HG03175 (cell line): ENCODE measurements around the gene LANCL2.

Source experiments
- ATAC-seq: cut with Tn5 transposase; IDR thresholded peaks from one replicate; pipeline ENCODE4 v1.9.1; 2021; ENCODE audit warnings: mild to moderate bottlenecking, moderate library complexity; ENCODE audit not compliant: unreplicated experiment

Gene LANCL2

GRCh38 chr7:55361560-55361959 lies 3.6 kb upstream of the LANCL2 start:
- ATAC-seq, result no peak

DNA sequence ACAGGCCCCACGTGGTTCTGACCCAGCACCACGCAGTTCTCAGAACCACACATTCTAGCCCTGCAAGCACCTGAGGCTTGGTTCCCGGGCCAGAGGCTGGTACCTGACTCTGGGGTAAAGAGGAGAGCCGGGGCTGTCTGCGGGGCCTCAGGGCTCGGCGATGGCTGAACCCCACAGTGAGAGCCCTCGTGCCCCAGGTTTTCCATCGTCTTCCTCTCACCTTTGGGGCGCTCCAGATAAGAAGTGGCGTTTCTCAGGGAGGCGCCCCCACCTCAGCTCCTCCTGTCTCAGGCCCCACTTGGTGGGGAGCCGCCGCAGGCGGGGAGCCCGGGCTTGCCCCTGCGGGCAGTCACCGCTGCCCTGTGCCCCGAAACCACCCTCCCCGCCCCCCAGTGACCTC lies 2.2 kb upstream of the LANCL2 start:
- ATAC-seq, result no peak

DNA sequence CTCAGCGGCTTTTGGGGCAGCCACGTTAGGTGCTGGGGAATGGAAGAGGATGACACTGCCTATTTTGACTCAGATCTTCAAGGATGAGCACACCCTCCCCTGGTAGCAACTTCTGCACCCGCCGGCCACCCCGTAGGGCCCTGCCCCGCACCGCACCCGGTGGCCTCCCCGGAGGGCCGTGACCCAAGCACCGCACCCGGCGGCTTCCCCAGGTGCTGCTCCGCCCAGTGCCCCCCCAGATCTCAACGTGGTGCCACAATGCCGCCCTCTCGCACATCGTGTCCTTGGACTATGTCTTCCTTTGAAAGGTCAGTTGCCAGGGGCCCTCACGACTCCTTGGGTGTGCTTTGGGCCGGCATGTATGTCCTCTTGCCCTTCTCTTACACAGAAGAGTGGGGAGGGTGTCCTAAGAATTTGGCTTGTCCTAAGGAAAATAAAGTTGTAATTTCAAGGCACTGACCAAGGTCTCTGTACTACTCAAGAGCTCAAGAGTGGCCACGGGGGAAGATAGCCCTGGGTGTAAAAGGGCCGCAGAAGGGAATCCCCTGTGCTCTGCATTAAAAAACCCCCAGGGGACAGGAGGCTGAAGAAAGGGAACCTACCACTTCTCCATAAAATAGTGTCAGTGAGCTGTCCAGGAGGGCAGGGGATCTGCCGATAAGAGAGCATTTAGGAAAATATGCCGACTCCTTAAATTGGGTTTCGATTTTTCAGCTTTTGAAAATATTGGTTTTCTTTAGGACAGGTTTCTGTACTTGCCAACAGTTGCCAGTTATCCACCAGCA lies 1.6 kb upstream of the LANCL2 start:
- ATAC-seq, result no peak

DNA sequence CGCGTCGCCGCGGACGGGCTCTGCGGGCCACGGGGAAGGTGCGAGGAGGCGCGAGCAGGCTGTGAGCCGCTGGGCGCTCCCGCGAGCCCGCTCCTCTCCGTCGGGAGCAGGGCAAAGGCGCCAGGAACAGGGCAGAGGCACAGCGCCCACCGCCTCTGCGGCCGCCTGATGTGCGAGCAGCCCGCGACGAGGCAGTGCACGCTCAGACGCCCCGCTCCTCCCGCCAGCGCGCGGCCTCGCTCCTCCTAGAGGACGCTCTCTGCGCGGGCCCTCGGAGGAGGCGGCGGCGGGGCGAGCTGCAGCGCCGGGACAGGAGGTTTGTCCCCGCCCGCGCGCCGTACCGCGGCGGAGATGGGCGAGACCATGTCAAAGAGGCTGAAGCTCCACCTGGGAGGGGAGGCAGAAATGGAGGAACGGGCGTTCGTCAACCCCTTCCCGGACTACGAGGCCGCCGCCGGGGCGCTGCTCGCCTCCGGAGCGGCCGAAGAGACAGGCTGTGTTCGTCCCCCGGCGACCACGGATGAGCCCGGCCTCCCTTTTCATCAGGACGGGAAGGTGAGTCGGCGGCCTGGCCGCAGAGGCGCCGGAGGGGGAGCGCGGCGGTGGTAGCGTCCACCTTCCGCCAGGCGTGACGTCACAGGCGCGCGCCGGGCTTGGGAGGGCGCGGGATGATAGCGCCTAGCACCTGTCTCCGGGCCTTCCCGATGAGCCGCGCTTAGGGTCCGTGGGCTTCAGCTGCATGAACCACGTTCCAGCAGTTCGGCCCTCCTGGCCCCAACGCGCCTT lies 731 bp downstream of the LANCL2 start:
- peak; percentile 81 for ATAC-seq

- ATAC-seq, result peak; percentile 17
These were observed 1.4 kb downstream of the LANCL2 start for GRCh38 chr7:55366461-55367070.

DNA sequence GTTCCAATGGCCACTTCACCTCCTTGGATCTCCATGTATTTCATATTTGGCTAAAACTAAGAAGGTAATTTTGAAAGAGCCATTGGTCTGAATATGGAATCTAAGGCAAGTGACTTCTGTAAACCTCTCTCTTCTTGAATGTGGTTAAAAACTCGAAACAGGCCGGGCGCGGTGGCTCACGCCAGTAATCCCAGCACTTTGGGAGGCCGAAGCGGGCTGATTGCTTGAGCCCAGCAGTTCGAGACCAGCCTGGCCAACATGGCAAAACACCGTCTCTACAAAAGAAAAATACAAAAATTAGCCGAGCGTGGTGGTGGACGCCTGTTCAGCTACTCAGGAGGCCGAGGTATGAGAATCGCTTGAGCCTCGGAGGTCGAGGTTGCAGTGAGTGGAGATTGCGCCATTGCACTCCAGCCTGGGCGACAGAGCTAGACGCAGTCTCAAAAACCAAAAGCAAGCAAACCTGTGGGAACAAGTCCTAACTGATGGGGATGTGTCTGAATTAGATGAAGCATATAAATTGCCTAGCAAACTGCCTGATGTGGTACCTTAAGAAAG lies 2.2 kb downstream of the LANCL2 start:
- ATAC-seq, result no peak

- no peak for ATAC-seq
These were observed 4.6 kb downstream of the LANCL2 start for GRCh38 chr7:55369427-55370400.

DNA sequence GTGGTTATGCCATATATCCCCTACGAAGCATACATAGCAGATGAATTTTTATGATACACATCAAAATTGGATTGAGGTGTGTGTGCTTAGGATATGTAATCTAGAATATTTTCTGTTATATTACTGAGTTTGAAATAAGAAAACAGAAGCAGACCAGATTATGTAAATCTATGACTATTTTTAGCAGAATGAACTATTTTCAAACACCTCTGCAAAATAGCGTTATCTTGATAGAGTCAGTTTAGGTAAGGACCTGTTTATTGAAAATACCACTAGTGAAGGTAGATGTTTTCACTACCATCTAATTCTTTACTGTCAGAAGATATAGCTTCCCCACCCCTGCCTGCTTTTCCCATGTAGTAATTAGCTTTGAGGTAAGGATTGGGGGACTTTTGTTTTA lies 9.1 kb downstream of the LANCL2 start:
- ATAC-seq, result no peak

GRCh38 chr7:55375237-55375636 lies 10.1 kb downstream of the LANCL2 start:
- ATAC-seq, result no peak

DNA sequence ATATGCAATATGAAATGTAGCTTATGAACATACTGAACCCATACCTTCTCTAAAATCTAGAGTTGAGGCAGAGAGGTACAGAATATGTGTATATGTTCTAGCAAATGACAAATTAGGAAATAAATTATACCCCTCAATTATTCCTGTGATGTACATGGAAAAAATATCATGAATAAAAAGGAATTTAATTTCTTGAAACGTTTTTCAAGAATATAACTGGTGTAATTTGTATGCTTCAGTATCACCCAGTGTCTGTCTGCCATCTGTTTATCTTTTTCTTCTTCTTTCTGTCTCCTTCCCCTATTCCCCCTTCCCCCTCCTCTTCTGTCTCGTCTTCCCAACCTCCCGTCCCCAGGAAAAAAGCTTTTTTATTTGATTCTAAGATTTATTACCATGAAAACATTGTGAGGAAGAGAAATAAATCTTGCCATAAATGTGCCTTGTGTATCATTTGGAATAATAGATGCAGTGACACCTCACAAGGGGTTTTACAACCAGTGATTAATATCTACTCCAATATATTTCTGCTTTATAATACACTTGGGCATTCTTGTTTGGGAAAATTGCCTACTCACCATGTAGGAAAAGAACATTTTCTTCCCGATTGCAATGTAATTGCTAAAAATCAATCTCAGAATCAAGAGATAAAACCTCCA lies 12.2 kb downstream of the LANCL2 start:
- ATAC-seq, result no peak

GRCh38 chr7:55379285-55379684 lies 14.1 kb downstream of the LANCL2 start:
- ATAC-seq, result no peak

DNA sequence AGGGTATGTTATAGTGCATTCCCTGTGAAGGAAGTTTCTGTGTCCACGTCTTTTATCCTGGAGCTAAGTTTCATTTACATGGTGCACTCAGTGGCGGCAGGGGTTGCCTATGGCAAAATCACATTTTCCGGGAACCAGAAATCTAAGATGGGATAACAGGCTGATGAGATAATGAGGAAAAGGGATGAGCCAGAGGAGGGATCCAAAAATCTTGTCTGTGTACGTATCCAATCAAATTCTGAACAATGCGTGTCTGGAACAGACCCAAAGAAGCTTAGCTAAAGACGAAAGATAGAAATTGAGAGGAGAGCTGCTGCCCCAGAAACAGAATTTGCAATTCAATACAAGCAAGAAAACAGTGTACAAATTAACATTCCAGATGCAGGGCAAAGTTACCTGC lies 16.1 kb downstream of the LANCL2 start:
- ATAC-seq, result no peak

DNA sequence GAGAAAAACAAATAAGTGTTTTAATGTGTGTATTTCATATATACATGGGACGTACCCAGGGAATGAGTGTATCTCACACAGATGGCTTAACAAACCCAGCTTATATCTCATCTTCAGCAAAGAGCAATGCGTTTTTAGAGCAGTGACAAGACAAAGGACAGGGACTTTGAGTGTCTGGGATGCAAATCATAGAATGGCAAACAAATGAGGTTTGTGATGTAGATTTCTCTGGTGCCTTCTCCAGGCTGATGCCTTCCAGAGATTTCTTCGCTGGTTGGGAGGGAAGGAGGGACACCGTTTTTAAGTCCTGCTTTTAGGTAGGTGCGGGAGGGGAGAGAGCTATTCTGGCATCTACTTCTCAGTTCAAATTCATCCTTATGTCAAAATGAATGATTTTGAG lies 16.6 kb downstream of the LANCL2 start:
- no peak for ATAC-seq

GRCh38 chr7:55382251-55382650 lies 17.1 kb downstream of the LANCL2 start:
- no peak for ATAC-seq

DNA sequence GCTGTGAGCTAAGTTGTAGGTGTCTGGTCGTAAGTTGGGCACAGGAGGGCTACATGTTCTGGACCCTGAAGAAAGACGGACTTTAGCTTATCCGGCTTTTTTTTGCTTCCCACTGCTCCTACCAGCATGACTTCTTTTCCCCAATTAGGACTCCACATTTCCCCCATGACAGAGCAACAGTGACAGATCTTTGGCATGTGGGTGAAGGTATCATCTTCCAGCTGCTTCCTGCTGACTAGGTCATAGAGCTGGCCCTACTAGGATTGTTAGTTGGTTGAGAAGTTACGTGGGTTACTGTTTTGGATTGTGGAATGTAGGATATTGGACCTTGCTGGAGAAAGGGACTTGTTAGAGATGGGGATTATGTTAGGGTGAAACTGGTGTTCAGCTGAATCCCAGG lies 21.4 kb downstream of the LANCL2 start:
- ATAC-seq, result no peak

DNA sequence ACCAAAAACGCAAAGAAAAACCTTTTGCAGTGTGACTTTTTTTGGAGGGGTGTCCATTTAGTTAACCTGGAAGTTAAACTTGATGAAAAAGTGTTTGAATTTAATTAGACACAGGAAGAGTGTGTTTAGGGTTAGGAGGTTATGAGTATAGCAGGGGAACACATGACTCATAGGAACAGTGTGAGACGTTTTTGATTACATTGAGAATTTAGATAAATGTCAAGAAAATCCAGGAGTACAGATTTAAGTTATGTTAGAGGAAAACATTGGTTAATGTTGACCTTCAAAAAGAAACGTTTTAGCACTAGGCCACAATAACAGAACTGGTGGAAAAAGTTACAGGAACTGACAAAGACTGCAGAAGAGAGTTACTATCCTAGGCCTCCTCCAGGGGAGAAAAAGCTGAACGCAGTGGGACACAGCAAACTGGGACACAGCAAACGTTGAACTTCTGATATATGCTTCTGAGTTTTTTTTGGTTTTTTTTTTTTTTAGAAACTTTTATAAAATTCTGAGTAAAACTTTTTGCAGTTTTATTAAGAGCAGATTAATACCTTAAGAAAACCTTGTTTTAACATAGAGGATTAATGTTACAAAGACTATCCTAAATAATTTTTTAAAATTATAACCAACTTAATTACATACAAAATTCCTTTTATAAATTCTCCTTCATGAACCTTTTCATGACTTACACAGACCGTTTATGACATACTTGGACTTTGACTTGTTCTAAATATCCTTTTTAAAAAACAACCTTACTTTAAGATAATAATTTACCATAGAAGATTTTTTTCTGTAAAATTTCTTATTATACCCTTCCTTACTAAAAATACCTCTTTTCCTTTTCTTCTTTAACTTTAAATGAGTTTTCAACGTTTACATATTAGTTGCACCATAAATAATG lies 22.2 kb downstream of the LANCL2 start:
- no peak for ATAC-seq

- no peak for ATAC-seq
These were observed 31.2 kb downstream of the LANCL2 start for GRCh38 chr7:55396233-55396785.

DNA sequence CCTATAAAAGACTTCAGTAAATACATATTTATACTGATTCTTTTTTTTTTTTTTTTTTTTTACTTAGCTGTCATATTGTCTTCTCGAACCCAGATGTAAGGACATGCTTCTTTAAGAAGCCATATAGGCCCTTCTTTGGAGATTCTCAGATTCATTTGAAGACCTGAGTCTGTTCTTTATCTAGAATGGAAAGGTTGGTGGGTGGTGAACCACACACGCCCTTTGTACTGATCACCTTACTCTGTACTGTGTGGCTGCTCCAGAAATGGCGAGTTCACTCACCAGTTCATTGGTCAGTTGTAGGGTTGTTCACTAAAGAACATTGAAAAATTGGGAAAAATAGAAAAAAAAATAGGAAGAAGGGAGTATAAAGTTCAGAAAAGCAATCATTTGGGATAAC lies 32.5 kb downstream of the LANCL2 start:
- no peak for ATAC-seq

DNA sequence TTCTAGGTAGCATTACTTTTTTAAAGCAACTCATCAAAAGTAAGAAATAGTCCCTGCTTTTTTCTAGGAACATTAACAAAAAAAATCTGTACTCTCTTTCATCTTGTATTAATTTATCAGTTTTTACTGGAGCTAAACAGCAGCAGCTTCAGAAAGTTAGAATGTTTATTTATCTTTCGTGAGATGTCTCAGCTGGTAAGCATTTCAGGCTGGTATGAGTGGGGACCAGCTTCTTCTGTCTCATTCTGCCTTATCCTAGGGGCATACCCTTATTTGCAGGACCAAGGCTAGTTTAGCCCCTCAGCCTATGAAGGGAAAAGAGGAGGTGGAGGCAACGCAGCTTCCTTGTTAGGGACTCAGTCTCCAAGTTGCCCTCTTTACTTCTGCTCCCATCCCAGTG lies 35.1 kb downstream of the LANCL2 start:
- ATAC-seq, result no peak
